Measurements from ENCODE around the gene DNAI1.

DNAI1 gene

GRCh38 chr9:34563262-34563661 lies 104.7 kb downstream of the DNAI1 start:
- Mint-ChIP-seq H3K27me3 (ENCODE audit: low read depth) (peaks cover 14% of the 10 kb centered on the region), H3K9me3 (no peaks in the 10 kb centered on the region), H3K36me3 (ENCODE audit: low read depth) (no peaks in the 10 kb centered on the region), H3K27ac (no peak overlapping the region), H3K4me3 (no peak overlapping the region), H3K4me1 (ENCODE audit: low read depth) (no peaks in the 10 kb centered on the region)
- DNase-seq (ENCODE audit: low spot score) = no peak

GRCh38 chr9:34564617-34565016 lies 106.0 kb downstream of the DNAI1 start:
- Mint-ChIP-seq H3K27me3 (ENCODE audit: low read depth) (peaks cover 14% of the 10 kb centered on the region), H3K36me3 (ENCODE audit: low read depth) (no peaks in the 10 kb centered on the region), H3K4me1 (ENCODE audit: low read depth) (no peaks in the 10 kb centered on the region), H3K9me3 (no peaks in the 10 kb centered on the region), H3K4me3 (no peak overlapping the region), H3K27ac (no peak overlapping the region)
- DNase-seq (ENCODE audit: low spot score) = no peak

GRCh38 chr9:34565856-34566255 lies 107.3 kb downstream of the DNAI1 start:
- Mint-ChIP-seq H3K4me1 (ENCODE audit: low read depth) (no peaks in the 10 kb centered on the region), H3K4me3 (no peak overlapping the region), H3K27me3 (ENCODE audit: low read depth) (peaks cover 12% of the 10 kb centered on the region), H3K27ac (no peak overlapping the region), H3K36me3 (ENCODE audit: low read depth) (no peaks in the 10 kb centered on the region), H3K9me3 (no peaks in the 10 kb centered on the region)
- DNase-seq (ENCODE audit: low spot score) = no peak

- H3K4me3 Mint-ChIP-seq = no peak overlapping the region
- H3K4me1 Mint-ChIP-seq (ENCODE audit: low read depth) = no peaks in the 10 kb centered on the region
- H3K27me3 Mint-ChIP-seq (ENCODE audit: low read depth) = peaks cover 12% of the 10 kb centered on the region
- H3K9me3 Mint-ChIP-seq = no peaks in the 10 kb centered on the region
- DNase-seq (ENCODE audit: low spot score) = no peak
- H3K27ac Mint-ChIP-seq = no peak overlapping the region
- no peaks in the 10 kb centered on the region for H3K36me3 Mint-ChIP-seq (ENCODE audit: low read depth)
Measured at GRCh38 chr9:34566322-34566721, 107.7 kb downstream of the DNAI1 start.

GRCh38 chr9:34566972-34567371 lies 108.4 kb downstream of the DNAI1 start:
- H3K9me3 Mint-ChIP-seq = no peaks in the 10 kb centered on the region
- no peak for DNase-seq (ENCODE audit: low spot score)
- H3K4me3 Mint-ChIP-seq = no peak overlapping the region
- H3K36me3 Mint-ChIP-seq (ENCODE audit: low read depth) = no peaks in the 10 kb centered on the region
- H3K27me3 Mint-ChIP-seq (ENCODE audit: low read depth) = peaks cover 12% of the 10 kb centered on the region
- H3K27ac Mint-ChIP-seq = no peak overlapping the region
- H3K4me1 Mint-ChIP-seq (ENCODE audit: low read depth) = no peaks in the 10 kb centered on the region

GRCh38 chr9:34568133-34568532 lies 109.5 kb downstream of the DNAI1 start:
- no peak for DNase-seq (ENCODE audit: low spot score)
- Mint-ChIP-seq H3K9me3 (no peaks in the 10 kb centered on the region), H3K4me3 (no peak overlapping the region), H3K27ac (no peak overlapping the region), H3K27me3 (ENCODE audit: low read depth) (peaks cover 12% of the 10 kb centered on the region), H3K36me3 (ENCODE audit: low read depth) (no peaks in the 10 kb centered on the region), H3K4me1 (ENCODE audit: low read depth) (no peaks in the 10 kb centered on the region)

- Mint-ChIP-seq H3K36me3 (ENCODE audit: low read depth) (no peaks in the 10 kb centered on the region), H3K9me3 (no peaks in the 10 kb centered on the region), H3K27me3 (ENCODE audit: low read depth) (peaks cover 12% of the 10 kb centered on the region), H3K4me1 (ENCODE audit: low read depth) (no peaks in the 10 kb centered on the region), H3K27ac (no peak overlapping the region), H3K4me3 (no peak overlapping the region)
- no peak for DNase-seq (ENCODE audit: low spot score)
Measured at GRCh38 chr9:34568774-34569173, 110.2 kb downstream of the DNAI1 start.

GRCh38 chr9:34570376-34570775 lies 111.8 kb downstream of the DNAI1 start:
- H3K27ac Mint-ChIP-seq = no peak overlapping the region
- no peaks in the 10 kb centered on the region for H3K36me3 Mint-ChIP-seq (ENCODE audit: low read depth)
- DNase-seq (ENCODE audit: low spot score) = no peak
- peaks cover 15% of the 10 kb centered on the region for H3K27me3 Mint-ChIP-seq (ENCODE audit: low read depth)
- H3K4me1 Mint-ChIP-seq (ENCODE audit: low read depth) = no peaks in the 10 kb centered on the region
- H3K4me3 Mint-ChIP-seq = no peak overlapping the region
- no peaks in the 10 kb centered on the region for H3K9me3 Mint-ChIP-seq
